Measurements from ENCODE around the gene PPP1R14D. TPM values are rescaled to one million over a fixed set of nuclear protein-coding genes. Genes with fewer than 3 reads are reported as not detected.
A peak's percentile ranks its signal among the peaks of the same experiment; 100 is the strongest.

PPP1R14D gene
- total RNA-seq, 4 donors from 2014 or later: not detected

- 14 to 29% methylated on average over 15 to 31 of the region's 34 CpGs for WGBS, 2 donors
- Histone ChIP-seq H3K27me3 (peaks cover 0 to 30% of the 10 kb centered on the region in 2 donors), H3K27ac (peak overlapping the region in 1 of 4 donors; percentile 69), H3K9me3 (no peaks in the 10 kb centered on the region), H3K4me3 (peak overlapping the region; percentile 26 to 57 (median 43)), H3K36me3 (no peaks in the 10 kb centered on the region), H3K4me1 (peaks cover 0 to 20% (median 11%) of the 10 kb centered on the region in 4 donors)
- no peak for DNase-seq (ENCODE audit: low spot score in 2 of 2)
- no peak for TF ChIP-seq EP300 (IDR thresholded peaks at IDR 0.05)
- TF ChIP-seq POLR2A (IDR thresholded peaks at IDR 0.05): no peak
- no peak for TF ChIP-seq CTCF (IDR thresholded peaks at IDR 0.05)
Measured at GRCh38 chr15:40843261-40843884, 14.9 kb upstream of the PPP1R14D start.

- H3K4me1 ChIP-seq: peaks cover 0 to 20% (median 9%) of the 10 kb centered on the region in 4 donors
- peaks cover 0 to 30% of the 10 kb centered on the region in 2 donors for H3K27me3 ChIP-seq
- DNase-seq (ENCODE audit: low spot score in 2 of 2): no peak
- 81 to 83% methylated on average over 2 of the region's 2 CpGs for WGBS, 2 donors
- TF ChIP-seq CTCF (IDR thresholded peaks at IDR 0.05): no peak
- no peak for TF ChIP-seq POLR2A (IDR thresholded peaks at IDR 0.05)
- TF ChIP-seq EP300 (IDR thresholded peaks at IDR 0.05): no peak
- H3K4me3 ChIP-seq: no peak overlapping the region
- H3K27ac ChIP-seq: no peak overlapping the region
- no peaks in the 10 kb centered on the region for H3K36me3 ChIP-seq
- no peaks in the 10 kb centered on the region for H3K9me3 ChIP-seq
Measured at GRCh38 chr15:40841741-40842140, 13.2 kb upstream of the PPP1R14D start.

- H3K4me3 ChIP-seq: no peak overlapping the region
Measured at GRCh38 chr15:40838756-40839155, 10.2 kb upstream of the PPP1R14D start.

GRCh38 chr15:40836020-40836419, 7.5 kb upstream of the PPP1R14D start:
- no peak for TF ChIP-seq EP300 (IDR thresholded peaks at IDR 0.05)
- Histone ChIP-seq H3K4me3 (no peak overlapping the region), H3K36me3 (no peaks in the 10 kb centered on the region), H3K4me1 (no peaks in the 10 kb centered on the region), H3K27ac (no peak overlapping the region), H3K9me3 (no peaks in the 10 kb centered on the region), H3K27me3 (no peaks in the 10 kb centered on the region)
- no peak for DNase-seq (ENCODE audit: low spot score in 2 of 2)
- WGBS, 2 donors: 89 to 91% methylated on average over 1 of the region's 1 CpG

More at GRCh38 chr15:40838756-40839155, 10.2 kb upstream of the PPP1R14D start:
- Histone ChIP-seq H3K4me1 (peaks cover 0 to 7% (median 0%) of the 10 kb centered on the region in 4 donors), H3K9me3 (no peaks in the 10 kb centered on the region), H3K27me3 (peaks cover 0 to 5% of the 10 kb centered on the region in 2 donors), H3K27ac (no peak overlapping the region), H3K36me3 (no peaks in the 10 kb centered on the region)
- WGBS, 2 donors: 69 to 85% methylated on average over 5 of the region's 5 CpGs
- DNase-seq (ENCODE audit: low spot score in 2 of 2): no peak
- TF ChIP-seq CTCF (IDR thresholded peaks at IDR 0.05) (no peak), EP300 (IDR thresholded peaks at IDR 0.05) (no peak), POLR2A (IDR thresholded peaks at IDR 0.05) (no peak)

- Histone ChIP-seq H3K4me3 (no peak overlapping the region), H3K27ac (no peak overlapping the region), H3K4me1 (no peaks in the 10 kb centered on the region), H3K36me3 (no peaks in the 10 kb centered on the region), H3K27me3 (no peaks in the 10 kb centered on the region), H3K9me3 (no peaks in the 10 kb centered on the region)
- no peak for DNase-seq (ENCODE audit: low spot score in 2 of 2)
- TF ChIP-seq CTCF (IDR thresholded peaks at IDR 0.05): no peak
- TF ChIP-seq POLR2A (IDR thresholded peaks at IDR 0.05): no peak
- TF ChIP-seq EP300 (IDR thresholded peaks at IDR 0.05): no peak
Measured at GRCh38 chr15:40832903-40833302, 4.4 kb upstream of the PPP1R14D start.
